ENCODE measurements around the gene AP2A2.
A peak's percentile ranks its signal among the peaks of the same experiment; 100 is the strongest.

Gene AP2A2

DNA sequence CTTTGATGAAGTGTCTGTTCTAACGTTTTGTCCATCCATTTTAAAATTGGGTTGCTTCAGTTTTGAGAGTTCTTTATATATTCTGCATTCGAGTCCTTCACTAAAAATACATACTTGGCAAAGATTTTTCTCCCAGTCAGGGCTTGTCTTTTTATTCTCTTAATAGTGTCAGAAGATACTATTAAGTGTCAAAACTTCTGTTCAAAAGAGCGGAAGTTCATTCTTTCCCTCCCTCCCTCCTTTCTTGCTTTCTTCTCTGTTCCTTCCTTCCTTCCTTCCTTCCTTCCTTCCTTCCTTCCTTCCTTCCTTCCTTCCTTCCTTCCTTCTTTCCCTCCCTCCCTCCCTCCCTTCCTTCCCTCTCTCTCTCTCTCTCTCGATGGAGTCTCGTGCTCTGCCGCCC lies 118.5 kb downstream of the AP2A2 start:
- H2BK5ac ChIP-seq (ENCODE audit: low read depth, low read length, poor library complexity, severe bottlenecking): no peak overlapping the region
- H3K27me3 ChIP-seq (ENCODE audit: control insufficient read depth in 1 of 2, insufficient read depth in 1 of 2, low read length in 2 of 2): peaks cover 29 to 67% of the 10 kb centered on the region in 2 experiments
- no peaks in the 10 kb centered on the region for H3K79me1 ChIP-seq (replicated peaks; ENCODE audit: low read length, poor library complexity, severe bottlenecking)
- no peak overlapping the region for H3K18ac ChIP-seq (ENCODE audit: low read depth in 1 of 2, low read length in 2 of 2)
- no peak overlapping the region for H2AK5ac ChIP-seq (ENCODE audit: low read length, severe bottlenecking)
- H2BK12ac ChIP-seq (ENCODE audit: low read length in 2 of 2): no peak overlapping the region
- H2AFZ ChIP-seq (ENCODE audit: low read depth, low read length): no peak overlapping the region
- no peak overlapping the region for H4K91ac ChIP-seq (ENCODE audit: low read length)
- H3K9ac ChIP-seq (ENCODE audit: low read length): no peak overlapping the region
- H3K27ac ChIP-seq (ENCODE audit: low read length, poor library complexity, severe bottlenecking): no peak overlapping the region
- no peak overlapping the region for H2BK15ac ChIP-seq (ENCODE audit: low read depth, poor library complexity, severe bottlenecking)
- no peak for DNase-seq
- peaks cover 2% of the 10 kb centered on the region for H3K4me1 ChIP-seq (ENCODE audit: control insufficient read depth, insufficient read depth, low read depth, low read length)
- no peak overlapping the region for H3K4me2 ChIP-seq (ENCODE audit: low read length, poor library complexity, severe bottlenecking)
- WGBS: 88% methylated on average over 4 of the region's 6 CpGs
- peaks cover 6% of the 10 kb centered on the region for H3K9me3 ChIP-seq (ENCODE audit: control insufficient read depth, low read length)
- no peak overlapping the region for H3K4ac ChIP-seq (ENCODE audit: low read depth in 1 of 2, low read length in 2 of 2)
- no peak overlapping the region for H2BK120ac ChIP-seq (ENCODE audit: low read depth, low read length)
- no peak overlapping the region for H3K14ac ChIP-seq (ENCODE audit: low read length in 2 of 2)
- H3K4me3 ChIP-seq (ENCODE audit: insufficient read depth in 1 of 2, low read depth in 1 of 2, low read length in 2 of 2): no peak overlapping the region
- H3K36me3 ChIP-seq (ENCODE audit: control insufficient read depth in 1 of 2, insufficient read depth in 2 of 2, low read depth in 1 of 2, low read length in 2 of 2): no peaks in the 10 kb centered on the region
- H3K23ac ChIP-seq (ENCODE audit: low read length in 2 of 2): no peak overlapping the region
- H4K8ac ChIP-seq (ENCODE audit: low read length): no peak overlapping the region

DNA sequence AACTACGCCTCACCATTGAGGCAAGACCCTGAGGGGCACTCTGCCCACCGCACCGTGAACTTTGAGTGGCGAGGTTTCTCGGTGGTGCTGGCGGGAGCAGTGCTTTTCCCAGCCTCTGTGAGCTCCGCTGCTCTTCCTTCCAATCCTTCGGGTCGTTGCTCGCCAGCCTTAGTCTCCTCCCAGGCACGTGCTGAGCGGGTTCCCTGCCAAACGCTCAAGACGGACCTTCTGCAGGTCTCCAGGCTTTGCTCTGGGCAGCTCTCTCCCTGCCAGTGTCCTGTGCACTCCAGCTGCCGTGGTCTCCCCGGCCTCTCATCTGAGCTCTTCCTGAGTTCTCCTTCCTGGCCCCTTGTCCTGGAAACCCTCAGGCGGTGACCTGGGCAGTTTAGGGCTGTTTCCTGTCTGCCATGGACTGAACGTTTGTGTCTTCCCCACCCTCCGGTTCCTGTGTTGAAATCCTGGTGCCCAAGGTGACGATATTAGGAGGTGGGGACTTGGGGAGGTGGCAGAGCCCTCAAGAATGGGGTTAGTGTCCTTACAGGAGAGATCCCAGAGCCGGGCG lies 122.0 kb downstream of the AP2A2 start:
- H2BK120ac ChIP-seq (ENCODE audit: low read depth, low read length): no peak overlapping the region
- peaks cover 29 to 80% of the 10 kb centered on the region in 2 experiments for H3K27me3 ChIP-seq (ENCODE audit: control insufficient read depth in 1 of 2, insufficient read depth in 1 of 2, low read length in 2 of 2)
- peaks cover 6% of the 10 kb centered on the region for H3K9me3 ChIP-seq (ENCODE audit: control insufficient read depth, low read length)
- no peak overlapping the region for H2AFZ ChIP-seq (ENCODE audit: low read depth, low read length)
- no peaks in the 10 kb centered on the region for H3K36me3 ChIP-seq (ENCODE audit: control insufficient read depth in 1 of 2, insufficient read depth in 2 of 2, low read depth in 1 of 2, low read length in 2 of 2)
- DNase-seq: no peak
- no peak overlapping the region for H3K14ac ChIP-seq (ENCODE audit: low read length in 2 of 2)
- no peaks in the 10 kb centered on the region for H3K79me1 ChIP-seq (replicated peaks; ENCODE audit: low read length, poor library complexity, severe bottlenecking)
- H3K4ac ChIP-seq (ENCODE audit: low read depth in 1 of 2, low read length in 2 of 2): no peak overlapping the region
- peak overlapping the region; percentile 12 for H4K91ac ChIP-seq (ENCODE audit: low read length)
- H4K8ac ChIP-seq (ENCODE audit: low read length): no peak overlapping the region
- no peak overlapping the region for H3K18ac ChIP-seq (ENCODE audit: low read depth in 1 of 2, low read length in 2 of 2)
- H3K27ac ChIP-seq (ENCODE audit: low read length, poor library complexity, severe bottlenecking): no peak overlapping the region
- H3K23ac ChIP-seq (ENCODE audit: low read length in 2 of 2): no peak overlapping the region
- H3K4me1 ChIP-seq (ENCODE audit: control insufficient read depth, insufficient read depth, low read depth, low read length): peaks cover 10% of the 10 kb centered on the region
- H2BK15ac ChIP-seq (ENCODE audit: low read depth, poor library complexity, severe bottlenecking): no peak overlapping the region
- no peak overlapping the region for H2BK5ac ChIP-seq (ENCODE audit: low read depth, low read length, poor library complexity, severe bottlenecking)
- H3K9ac ChIP-seq (ENCODE audit: low read length): no peak overlapping the region
- H3K4me2 ChIP-seq (ENCODE audit: low read length, poor library complexity, severe bottlenecking): no peak overlapping the region
- H3K4me3 ChIP-seq (ENCODE audit: insufficient read depth in 1 of 2, low read depth in 1 of 2, low read length in 2 of 2): no peak overlapping the region
- H2AK5ac ChIP-seq (ENCODE audit: low read length, severe bottlenecking): no peak overlapping the region
- H2BK12ac ChIP-seq (ENCODE audit: low read length in 2 of 2): no peak overlapping the region
- 76% methylated on average over 22 of the region's 22 CpGs for WGBS

DNA sequence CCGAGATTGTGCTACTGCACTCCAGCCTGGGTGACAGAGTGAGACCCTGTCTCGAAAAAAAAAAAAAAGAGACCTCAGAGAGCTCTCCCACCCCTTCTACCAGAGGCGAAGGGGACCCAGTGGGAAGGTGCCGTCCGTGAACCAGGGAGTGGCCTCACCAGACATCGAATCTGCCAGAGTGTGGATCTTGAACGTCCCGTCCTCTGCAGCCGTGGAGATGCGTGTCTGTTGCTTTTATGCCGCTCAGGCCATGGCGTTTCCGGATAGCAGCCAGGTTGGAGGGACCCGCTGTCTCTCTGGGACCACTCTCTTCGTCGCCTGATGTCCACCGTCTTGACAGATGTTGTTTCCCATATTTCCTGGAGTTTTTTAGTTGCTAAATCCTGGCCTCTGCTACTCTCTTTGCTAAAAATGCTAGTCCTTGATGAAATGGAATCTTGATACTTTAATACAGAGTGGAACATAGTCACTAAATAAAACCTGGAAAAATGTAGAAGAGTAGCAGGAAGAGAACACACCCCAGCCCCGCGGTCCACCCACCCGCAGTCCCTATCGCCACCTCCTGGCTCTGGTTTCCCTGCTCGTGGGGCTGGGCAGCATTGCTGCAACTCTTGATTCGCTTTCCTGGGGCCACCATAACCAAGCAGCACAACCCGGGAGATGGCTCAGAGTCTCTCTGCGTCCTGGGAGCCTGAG lies 122.9 kb downstream of the AP2A2 start:
- WGBS: 85% methylated on average over 25 of the region's 25 CpGs
- H3K79me1 ChIP-seq (replicated peaks; ENCODE audit: low read length, poor library complexity, severe bottlenecking): no peaks in the 10 kb centered on the region
- H3K9ac ChIP-seq (ENCODE audit: low read length): no peak overlapping the region
- H3K14ac ChIP-seq (ENCODE audit: low read length in 2 of 2): peak overlapping the region in 1 of 2 experiments; percentile 21
- H4K8ac ChIP-seq (ENCODE audit: low read length): no peak overlapping the region
- no peak overlapping the region for H2BK12ac ChIP-seq (ENCODE audit: low read length in 2 of 2)
- no peak overlapping the region for H3K4ac ChIP-seq (ENCODE audit: low read depth in 1 of 2, low read length in 2 of 2)
- H2AFZ ChIP-seq (ENCODE audit: low read depth, low read length): no peak overlapping the region
- peaks cover 11% of the 10 kb centered on the region for H3K4me1 ChIP-seq (ENCODE audit: control insufficient read depth, insufficient read depth, low read depth, low read length)
- peaks cover 28 to 82% of the 10 kb centered on the region in 2 experiments for H3K27me3 ChIP-seq (ENCODE audit: control insufficient read depth in 1 of 2, insufficient read depth in 1 of 2, low read length in 2 of 2)
- no peak overlapping the region for H3K4me3 ChIP-seq (ENCODE audit: insufficient read depth in 1 of 2, low read depth in 1 of 2, low read length in 2 of 2)
- no peak overlapping the region for H3K4me2 ChIP-seq (ENCODE audit: low read length, poor library complexity, severe bottlenecking)
- H3K9me3 ChIP-seq (ENCODE audit: control insufficient read depth, low read length): peaks cover 6% of the 10 kb centered on the region
- no peaks in the 10 kb centered on the region for H3K36me3 ChIP-seq (ENCODE audit: control insufficient read depth in 1 of 2, insufficient read depth in 2 of 2, low read depth in 1 of 2, low read length in 2 of 2)
- no peak overlapping the region for H3K27ac ChIP-seq (ENCODE audit: low read length, poor library complexity, severe bottlenecking)
- no peak for DNase-seq
- H2BK15ac ChIP-seq (ENCODE audit: low read depth, poor library complexity, severe bottlenecking): no peak overlapping the region
- no peak overlapping the region for H2AK5ac ChIP-seq (ENCODE audit: low read length, severe bottlenecking)
- no peak overlapping the region for H3K23ac ChIP-seq (ENCODE audit: low read length in 2 of 2)
- no peak overlapping the region for H4K91ac ChIP-seq (ENCODE audit: low read length)
- no peak overlapping the region for H2BK120ac ChIP-seq (ENCODE audit: low read depth, low read length)
- no peak overlapping the region for H3K18ac ChIP-seq (ENCODE audit: low read depth in 1 of 2, low read length in 2 of 2)
- H2BK5ac ChIP-seq (ENCODE audit: low read depth, low read length, poor library complexity, severe bottlenecking): no peak overlapping the region

DNA sequence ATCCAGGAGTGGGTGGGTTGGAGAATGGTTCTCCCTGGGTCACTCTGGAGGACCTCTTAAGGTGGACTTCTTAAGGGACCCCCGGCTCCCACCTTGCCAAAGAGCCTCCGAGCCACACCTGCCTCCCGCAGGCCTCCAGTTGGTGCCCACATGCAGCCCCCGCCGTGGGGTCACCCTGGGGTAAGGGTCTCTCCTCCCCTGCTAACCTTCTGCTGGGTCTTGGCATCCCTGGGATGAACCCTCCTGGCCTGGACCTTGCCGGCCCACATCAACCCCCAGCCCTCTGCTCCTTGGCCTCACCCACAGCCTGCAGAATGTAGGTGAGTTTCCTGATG lies 123.4 kb downstream of the AP2A2 start:
- H3K79me1 ChIP-seq (replicated peaks; ENCODE audit: low read length, poor library complexity, severe bottlenecking): no peaks in the 10 kb centered on the region
- H4K91ac ChIP-seq (ENCODE audit: low read length): no peak overlapping the region
- H3K27me3 ChIP-seq (ENCODE audit: control insufficient read depth in 1 of 2, insufficient read depth in 1 of 2, low read length in 2 of 2): peaks cover 29 to 82% of the 10 kb centered on the region in 2 experiments
- no peak overlapping the region for H3K18ac ChIP-seq (ENCODE audit: low read depth in 1 of 2, low read length in 2 of 2)
- no peak overlapping the region for H3K23ac ChIP-seq (ENCODE audit: low read length in 2 of 2)
- DNase-seq: no peak
- H3K14ac ChIP-seq (ENCODE audit: low read length in 2 of 2): no peak overlapping the region
- H2AFZ ChIP-seq (ENCODE audit: low read depth, low read length): no peak overlapping the region
- H3K36me3 ChIP-seq (ENCODE audit: control insufficient read depth in 1 of 2, insufficient read depth in 2 of 2, low read depth in 1 of 2, low read length in 2 of 2): no peaks in the 10 kb centered on the region
- no peak overlapping the region for H2BK12ac ChIP-seq (ENCODE audit: low read length in 2 of 2)
- no peak overlapping the region for H2BK15ac ChIP-seq (ENCODE audit: low read depth, poor library complexity, severe bottlenecking)
- H3K9me3 ChIP-seq (ENCODE audit: control insufficient read depth, low read length): peaks cover 6% of the 10 kb centered on the region
- no peak overlapping the region for H3K27ac ChIP-seq (ENCODE audit: low read length, poor library complexity, severe bottlenecking)
- peaks cover 15% of the 10 kb centered on the region for H3K4me1 ChIP-seq (ENCODE audit: control insufficient read depth, insufficient read depth, low read depth, low read length)
- no peak overlapping the region for H3K9ac ChIP-seq (ENCODE audit: low read length)
- H2BK120ac ChIP-seq (ENCODE audit: low read depth, low read length): no peak overlapping the region
- H2AK5ac ChIP-seq (ENCODE audit: low read length, severe bottlenecking): no peak overlapping the region
- no peak overlapping the region for H3K4me2 ChIP-seq (ENCODE audit: low read length, poor library complexity, severe bottlenecking)
- H3K4ac ChIP-seq (ENCODE audit: low read depth in 1 of 2, low read length in 2 of 2): no peak overlapping the region
- WGBS: 93% methylated on average over 5 of the region's 6 CpGs
- H4K8ac ChIP-seq (ENCODE audit: low read length): no peak overlapping the region
- H2BK5ac ChIP-seq (ENCODE audit: low read depth, low read length, poor library complexity, severe bottlenecking): no peak overlapping the region
- H3K4me3 ChIP-seq (ENCODE audit: insufficient read depth in 1 of 2, low read depth in 1 of 2, low read length in 2 of 2): no peak overlapping the region

All from mesenchymal stem cell (in vitro differentiated cells and primary cell).